ENCODE measurements around the gene ZFHX3. TPM values are rescaled to one million over a fixed set of nuclear protein-coding genes. Genes with fewer than 3 reads are reported as not detected.

ZFHX3 gene
- total and polyA plus RNA-seq, 10 of the 15 experiments (the other 5 are each of a cell fraction or from before 2014, with no cell fraction given) = 0.68 to 8.6 (median 2.0) TPM

- Histone ChIP-seq H3K36me3 (ENCODE audit: control insufficient read depth in 2 of 2, insufficient read depth in 2 of 2, low read length in 1 of 2) (no peaks in the 10 kb centered on the region), H3K9me3 (replicated peaks; ENCODE audit: control insufficient read depth, insufficient read depth, low read length) (no peaks in the 10 kb centered on the region), H3K4me3 (no peak overlapping the region), H3K27me3 (replicated peaks in 1 of 2; ENCODE audit: control insufficient read depth in 2 of 2, insufficient read depth in 2 of 2, low read length in 1 of 2) (no peaks in the 10 kb centered on the region), H3K27ac (ENCODE audit: control insufficient read depth, insufficient read depth) (no peak overlapping the region), H2AFZ (ENCODE audit: control insufficient read depth, low read depth, low read length) (no peak overlapping the region), H3K79me2 (ENCODE audit: control insufficient read depth, insufficient read depth, low read length) (no peaks in the 10 kb centered on the region), H3K9ac (ENCODE audit: control insufficient read depth, insufficient read depth, low read length) (no peak overlapping the region), H4K20me1 (ENCODE audit: control insufficient read depth, insufficient read depth) (no peaks in the 10 kb centered on the region), H3K4me1 (ENCODE audit: control insufficient read depth, insufficient read depth, low read length) (no peaks in the 10 kb centered on the region), H3K4me2 (ENCODE audit: control insufficient read depth, insufficient read depth) (no peak overlapping the region)
- BruUV-seq (replicated peaks) = no TSS peak
- in situ Hi-C loops (cut with MboI) (no loop called here), intact Hi-C loops (cut with micrococcal nuclease; ENCODE audit: unreplicated experiment) (no loop called here)
- SMC1A ChIA-PET (ENCODE audit: uncharacterized antibody, unreplicated experiment) = no interaction called here
- TF ChIP-seq SPI1 (IDR thresholded peaks at IDR 0.05; ENCODE audit: borderline replicate concordance, insufficient read depth, low read depth, low read length) = no peak
- no peak for TF ChIP-seq FOS (IDR thresholded peaks at IDR 0.05; ENCODE audit: borderline replicate concordance, extremely low read depth, insufficient read length)
- TF ChIP-seq MEF2B (IDR thresholded peaks at IDR 0.05; ENCODE audit: partially characterized antibody, poor library complexity, severe bottlenecking) = no peak
- WGBS (ENCODE audit: insufficient coverage, insufficient replicate concordance, low lambda C conversion rate, missing lambda C conversion rate) = 98% methylated on average over 5 of the region's 5 CpGs
- FAIRE-seq (no peak), ATAC-seq (no peak), DNase-seq (ENCODE audit: low read depth, low spot score) (no peak)
- CTCF ChIA-PET = no interaction called here
- RAD21 ChIA-PET (ENCODE audit: unreplicated experiment) = no interaction called here
- POLR2A ChIA-PET = no interaction called here
These were observed 182.7 kb downstream of the ZFHX3 start for GRCh38 chr16:72865258-72865657.

- no peak overlapping the region for H3K9ac ChIP-seq (ENCODE audit: control insufficient read depth, insufficient read depth, low read length)
- H3K4me1 ChIP-seq (ENCODE audit: control insufficient read depth, insufficient read depth, low read length) = no peaks in the 10 kb centered on the region
- H3K27me3 ChIP-seq (replicated peaks in 1 of 2; ENCODE audit: control insufficient read depth in 2 of 2, insufficient read depth in 2 of 2, low read length in 1 of 2) = no peaks in the 10 kb centered on the region
- DNase-seq (ENCODE audit: low read depth, low spot score) = no peak
- intact Hi-C loops (cut with micrococcal nuclease; ENCODE audit: unreplicated experiment) (no loop called here), in situ Hi-C loops (cut with MboI) (no loop called here)
- 51% methylated on average over 6 of the region's 6 CpGs for WGBS (ENCODE audit: insufficient coverage, insufficient replicate concordance, low lambda C conversion rate, missing lambda C conversion rate)
- ChIA-PET POLR2A (no interaction called here), RAD21 (ENCODE audit: unreplicated experiment) (no interaction called here), SMC1A (ENCODE audit: uncharacterized antibody, unreplicated experiment) (no interaction called here), CTCF (interaction anchor here (1.5 kb wide), 1 partner anchor 32 kb away, joined by 3 read pairs; no protein-coding TSS in a partner anchor)
- ATAC-seq = no peak
- H4K20me1 ChIP-seq (ENCODE audit: control insufficient read depth, insufficient read depth) = no peaks in the 10 kb centered on the region
- no peak overlapping the region for H3K4me2 ChIP-seq (ENCODE audit: control insufficient read depth, insufficient read depth)
- H3K79me2 ChIP-seq (ENCODE audit: control insufficient read depth, insufficient read depth, low read length) = no peaks in the 10 kb centered on the region
- no peaks in the 10 kb centered on the region for H3K36me3 ChIP-seq (ENCODE audit: control insufficient read depth in 2 of 2, insufficient read depth in 2 of 2, low read length in 1 of 2)
- no TSS peak for BruUV-seq (replicated peaks)
- no peak overlapping the region for H3K4me3 ChIP-seq
- H3K9me3 ChIP-seq (replicated peaks; ENCODE audit: control insufficient read depth, insufficient read depth, low read length) = no peaks in the 10 kb centered on the region
- no peak for FAIRE-seq
- no peak overlapping the region for H3K27ac ChIP-seq (ENCODE audit: control insufficient read depth, insufficient read depth)
- no peak overlapping the region for H2AFZ ChIP-seq (ENCODE audit: control insufficient read depth, low read depth, low read length)
- TF ChIP-seq ZSCAN29 (IDR thresholded peaks at IDR 0.05) (no peak), RELA (IDR thresholded peaks at IDR 0.05; ENCODE audit: borderline replicate concordance, partially characterized antibody) (no peak), HSF1 (IDR thresholded peaks at IDR 0.05; ENCODE audit: low read depth, low read length) (no peak), ZBED1 (IDR thresholded peaks at IDR 0.05; ENCODE audit: borderline replicate concordance) (no peak), POLR2AphosphoS5 (IDR thresholded peaks at IDR 0.05; ENCODE audit: low read length) (no peak), HDAC6 (IDR thresholded peaks at IDR 0.05; ENCODE audit: unreplicated experiment) (no peak), BHLHE40 (IDR thresholded peaks at IDR 0.05; ENCODE audit: borderline replicate concordance in 1 of 2, low read depth in 2 of 2, low read length in 1 of 2) (no peak)
- TF ChIP-seq, protein P1, sequence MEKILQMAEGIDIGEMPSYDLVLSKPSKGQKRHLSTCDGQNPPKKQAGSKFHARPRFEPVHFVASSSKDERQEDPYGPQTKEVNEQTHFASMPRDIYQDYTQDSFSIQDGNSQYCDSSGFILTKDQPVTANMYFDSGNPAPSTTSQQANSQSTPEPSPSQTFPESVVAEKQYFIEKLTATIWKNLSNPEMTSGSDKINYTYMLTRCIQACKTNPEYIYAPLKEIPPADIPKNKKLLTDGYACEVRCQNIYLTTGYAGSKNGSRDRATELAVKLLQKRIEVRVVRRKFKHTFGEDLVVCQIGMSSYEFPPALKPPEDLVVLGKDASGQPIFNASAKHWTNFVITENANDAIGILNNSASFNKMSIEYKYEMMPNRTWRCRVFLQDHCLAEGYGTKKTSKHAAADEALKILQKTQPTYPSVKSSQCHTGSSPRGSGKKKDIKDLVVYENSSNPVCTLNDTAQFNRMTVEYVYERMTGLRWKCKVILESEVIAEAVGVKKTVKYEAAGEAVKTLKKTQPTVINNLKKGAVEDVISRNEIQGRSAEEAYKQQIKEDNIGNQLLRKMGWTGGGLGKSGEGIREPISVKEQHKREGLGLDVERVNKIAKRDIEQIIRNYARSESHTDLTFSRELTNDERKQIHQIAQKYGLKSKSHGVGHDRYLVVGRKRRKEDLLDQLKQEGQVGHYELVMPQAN (conservative IDR thresholded peaks at IDR 0.05) = no peak
- TF ChIP-seq, protein P2, sequence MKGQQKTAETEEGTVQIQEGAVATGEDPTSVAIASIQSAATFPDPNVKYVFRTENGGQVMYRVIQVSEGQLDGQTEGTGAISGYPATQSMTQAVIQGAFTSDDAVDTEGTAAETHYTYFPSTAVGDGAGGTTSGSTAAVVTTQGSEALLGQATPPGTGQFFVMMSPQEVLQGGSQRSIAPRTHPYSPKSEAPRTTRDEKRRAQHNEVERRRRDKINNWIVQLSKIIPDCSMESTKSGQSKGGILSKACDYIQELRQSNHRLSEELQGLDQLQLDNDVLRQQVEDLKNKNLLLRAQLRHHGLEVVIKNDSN (IDR thresholded peaks at IDR 0.05; ENCODE audit: borderline replicate concordance, extremely low read length, insufficient read depth, low read depth, low read length) = no peak
These were observed 183.6 kb downstream of the ZFHX3 start for GRCh38 chr16:72864130-72864833.
